GM12878 (cell line): ENCODE results near the gene MED4. TPM values are rescaled to one million over a fixed set of nuclear protein-coding genes. Genes with fewer than 3 reads are reported as not detected.

ENCODE experiments used
- ATAC-seq: fragments of 200-7000 bp; cut with Tn5 transposase; 3 replicates; pipeline ENCODE4 v1.9.1; 2020; ENCODE audit warnings: mild to moderate bottlenecking, moderate library complexity
- BruUV-seq: library from RNA; stranded (reverse); fragments of 400-500 nt; replicated peaks from 2 replicates; lab custom pipeline; 2021; lab: Mats Ljungman, UMichigan
- CTCF ChIA-PET: fragments of 300-600 bp; sonication (Branson Sonifier 250); formaldehyde crosslinking; extraction: SDS; loops from one replicate; lab custom pipeline; 2021; ENCODE audit warnings: inconsistent platforms; lab: Yijun Ruan, JAX
- POLR2A ChIA-PET: fragments of 350-600 bp; formaldehyde crosslinking; extraction: SDS; loops from one replicate; lab custom pipeline; 2021; ENCODE audit warnings: inconsistent platforms; lab: Charles Lee
- RAD21 ChIA-PET: fragments of 300-600 bp; sonication (Branson Sonifier 250); formaldehyde crosslinking; loops from one replicate; lab custom pipeline; 2023; ENCODE audit warnings: antibody characterized with exemption; ENCODE audit not compliant: unreplicated experiment; lab: Charles Lee
- SMC1A ChIA-PET: fragments of 300-600 bp; sonication (Branson Sonifier 250); formaldehyde crosslinking; loops from one replicate; lab custom pipeline; 2023; ENCODE audit not compliant: unreplicated experiment, uncharacterized antibody; lab: Charles Lee
- DNase-seq: peaks from one replicate; pipeline ENCODE4 v3.0.0-alpha.2; 2011; ENCODE audit warnings: low read depth, low spot score
- FAIRE-seq: peaks from 3 replicates; lab custom pipeline; 2011; peaks lifted over from hg19 to GRCh38; lab: Jason Lieb, UNC
- H2AFZ ChIP-seq: 2 replicates; pipeline ENCODE4 v1.6.0; 2011; ENCODE audit warnings: low read depth, low read length, control low read depth; ENCODE audit not compliant: control insufficient read depth
- H3K27ac ChIP-seq: 2 replicates; pipeline ENCODE4 v1.5.1; 2011; ENCODE audit warnings: control low read depth; ENCODE audit not compliant: control insufficient read depth, insufficient read depth
- H3K27me3 ChIP-seq, 2 experiments: replicated peaks in 1 of 2; 2 replicates each; pipeline versions ENCODE4 v1.6.0 to v1.6.1; 2011; ENCODE audit warnings: low read length in 1 of 2; ENCODE audit not compliant: control insufficient read depth in 2 of 2, insufficient read depth in 2 of 2
- H3K36me3 ChIP-seq, 2 experiments: 2 replicates each; pipeline ENCODE4 v1.5.1; 2011; ENCODE audit warnings: low read length in 1 of 2; ENCODE audit not compliant: control insufficient read depth in 2 of 2, insufficient read depth in 2 of 2
- H3K4me1 ChIP-seq: 2 replicates; pipeline ENCODE4 v1.6.1; 2011; ENCODE audit warnings: mild to moderate bottlenecking, low read length, moderate library complexity, mixed read lengths; ENCODE audit not compliant: control insufficient read depth, insufficient read depth
- H3K4me2 ChIP-seq: 2 replicates; pipeline ENCODE4 v1.6.0; 2011; ENCODE audit warnings: control low read depth; ENCODE audit not compliant: control insufficient read depth, insufficient read depth
- H3K4me3 ChIP-seq: fragments of 200-600 bp; sonication (generic); 2 replicates; pipeline ENCODE4 v1.5.1; 2016
- H3K79me2 ChIP-seq: 2 replicates; pipeline ENCODE4 v1.6.0; 2011; ENCODE audit warnings: low read length; ENCODE audit not compliant: control insufficient read depth, insufficient read depth
- H3K9ac ChIP-seq: 2 replicates; pipeline ENCODE4 v1.8.0; 2011; ENCODE audit warnings: low read length, control low read depth, mixed read lengths; ENCODE audit not compliant: control insufficient read depth, insufficient read depth
- H3K9me3 ChIP-seq: replicated peaks from 3 replicates; pipeline ENCODE4 v1.5.1; 2011; ENCODE audit warnings: mild to moderate bottlenecking, low read length; ENCODE audit not compliant: control insufficient read depth, insufficient read depth
- H4K20me1 ChIP-seq: 2 replicates; pipeline ENCODE4 v1.6.0; 2011; ENCODE audit not compliant: control insufficient read depth, insufficient read depth
- ASH2L ChIP-seq: fragments of 300-600, 200-600 bp; sonication (generic); IDR thresholded peaks from 2 replicates; pipeline ENCODE4 v1.6.1; 2017; ENCODE audit warnings: low read depth, mild to moderate bottlenecking, borderline replicate concordance
- HDAC2 ChIP-seq: fragments of 200-600 bp; sonication (generic); IDR thresholded peaks from 2 replicates; pipeline ENCODE4 v1.6.1; 2017
- MXI1 ChIP-seq: fragments of 150-350 bp; IDR thresholded peaks from 2 replicates; pipeline ENCODE4 v1.6.1; 2011; ENCODE audit warnings: low read depth, mild to moderate bottlenecking, inconsistent platforms, low read length, improper control_type of control experiment
- NFYB ChIP-seq: IDR thresholded peaks from 2 replicates; pipeline ENCODE4 v1.6.1; 2011; ENCODE audit warnings: low read depth, mild to moderate bottlenecking, low read length, improper control_type of control experiment, moderate library complexity; ENCODE audit not compliant: insufficient read depth
- WRNIP1 ChIP-seq: IDR thresholded peaks from 2 replicates; pipeline ENCODE4 v1.6.1; 2011; ENCODE audit warnings: low read depth, low read length, improper control_type of control experiment, borderline replicate concordance
- WGBS: methylation state at CpG from one replicate; pipeline ENCODE4 v1.1.6; 2016; ENCODE audit warnings: low lambda C conversion rate; ENCODE audit not compliant: insufficient replicate concordance, insufficient coverage; ENCODE audit errors: missing lambda C conversion rate; 5-methylcytosine and 5-hydroxymethylcytosine counted together
- in situ Hi-C: fragments of 300-500 bp; cut with MboI; formaldehyde crosslinking; loops from 9 replicates; pipeline ENCODE4 v1.14.3; 2018; ENCODE audit warnings: mixed read lengths
- intact Hi-C: fragments of 100-400 bp; cut with micrococcal nuclease; formaldehyde crosslinking; loops from one replicate; pipeline ENCODE4 v1.14.2; 2022; ENCODE audit not compliant: unreplicated experiment
- polyA plus RNA-seq, 11 experiments: library from polyadenylated mRNA; depleted of rRNA in 4 of 11; unstranded in 6 of 11; stranded (reverse) in 5 of 11; fragments of >200 nt; fragmentation: Nextera tagmentation in 4 of 11; fragmentation: Illumina TruSeq in 1 of 11; extraction: Ambion mirVana in 4 of 11; extraction: Trizol in 1 of 11; gene quantifications; 1 replicate in 1 of 11; 2 replicates in 10 of 11; pipeline versions ENCODE4 v1.2.1 to v1.2.3, GENCODE V29; 2011 to 2016; ENCODE audit warnings: inconsistent platforms in 2 of 11, missing spikeins in 2 of 11, low read depth in 1 of 11
- total RNA-seq, 4 experiments: library from RNA; depleted of rRNA in 3 of 4; stranded (reverse); fragments of >200 nt in 3 of 4; fragmentation: Illumina TruSeq in 1 of 4; extraction: Trizol in 1 of 4; gene quantifications; 2 replicates each; pipeline versions ENCODE4 v1.2.1 to v1.2.3, GENCODE V29; 2013 to 2021
- TF ChIP-seq, protein P1 (sequence below): fragments of 450-650 bp; formaldehyde crosslinking; IDR thresholded peaks from 2 replicates; pipeline ENCODE4 v1.5.0; 2022; ENCODE audit warnings: mild to moderate bottlenecking, missing genetic modification characterization

Gene MED4
- total and polyA plus RNA-seq, 10 of the 15 experiments (the other 5 are each of a cell fraction or from before 2014, with no cell fraction given), result 31.5 to 117 (median 87.4) TPM

- H3K36me3 ChIP-seq, result no peaks in the 10 kb centered on the region
- H3K27ac ChIP-seq, result no peak overlapping the region
- TF ChIP-seq WRNIP1 (no peak), MXI1 (no peak), NFYB (no peak), ASH2L (no peak), HDAC2 (no peak)
- TF ChIP-seq, protein P1, sequence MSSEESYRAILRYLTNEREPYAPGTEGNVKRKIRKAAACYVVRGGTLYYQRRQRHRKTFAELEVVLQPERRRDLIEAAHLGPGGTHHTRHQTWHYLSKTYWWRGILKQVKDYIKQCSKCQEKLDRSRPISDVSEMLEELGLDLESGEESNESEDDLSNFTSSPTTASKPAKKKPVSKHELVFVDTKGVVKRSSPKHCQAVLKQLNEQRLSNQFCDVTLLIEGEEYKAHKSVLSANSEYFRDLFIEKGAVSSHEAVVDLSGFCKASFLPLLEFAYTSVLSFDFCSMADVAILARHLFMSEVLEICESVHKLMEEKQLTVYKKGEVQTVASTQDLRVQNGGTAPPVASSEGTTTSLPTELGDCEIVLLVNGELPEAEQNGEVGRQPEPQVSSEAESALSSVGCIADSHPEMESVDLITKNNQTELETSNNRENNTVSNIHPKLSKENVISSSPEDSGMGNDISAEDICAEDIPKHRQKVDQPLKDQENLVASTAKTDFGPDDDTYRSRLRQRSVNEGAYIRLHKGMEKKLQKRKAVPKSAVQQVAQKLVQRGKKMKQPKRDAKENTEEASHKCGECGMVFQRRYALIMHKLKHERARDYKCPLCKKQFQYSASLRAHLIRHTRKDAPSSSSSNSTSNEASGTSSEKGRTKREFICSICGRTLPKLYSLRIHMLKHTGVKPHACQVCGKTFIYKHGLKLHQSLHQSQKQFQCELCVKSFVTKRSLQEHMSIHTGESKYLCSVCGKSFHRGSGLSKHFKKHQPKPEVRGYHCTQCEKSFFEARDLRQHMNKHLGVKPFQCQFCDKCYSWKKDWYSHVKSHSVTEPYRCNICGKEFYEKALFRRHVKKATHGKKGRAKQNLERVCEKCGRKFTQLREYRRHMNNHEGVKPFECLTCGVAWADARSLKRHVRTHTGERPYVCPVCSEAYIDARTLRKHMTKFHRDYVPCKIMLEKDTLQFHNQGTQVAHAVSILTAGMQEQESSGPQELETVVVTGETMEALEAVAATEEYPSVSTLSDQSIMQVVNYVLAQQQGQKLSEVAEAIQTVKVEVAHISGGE, result no peak
- H3K79me2 ChIP-seq, result no peaks in the 10 kb centered on the region
- H3K9me3 ChIP-seq, result no peaks in the 10 kb centered on the region; the same call in 2 of the 3 replicates
- no peak overlapping the region for H3K9ac ChIP-seq
- intact Hi-C loops (no loop called here), in situ Hi-C loops (no loop called here)
- ChIA-PET CTCF (no interaction called here), SMC1A (no interaction called here), RAD21 (no interaction called here), POLR2A (no interaction called here)
- H2AFZ ChIP-seq, result no peak overlapping the region
- no peak for ATAC-seq
- FAIRE-seq, result no peak
- no peaks in the 10 kb centered on the region for H3K27me3 ChIP-seq
- no peaks in the 10 kb centered on the region for H4K20me1 ChIP-seq
- 14% methylated on average over 3 of the region's 3 CpGs for WGBS
- no peak for DNase-seq
- no peak overlapping the region for H3K4me3 ChIP-seq
- no TSS peak for BruUV-seq
- H3K4me2 ChIP-seq, result no peak overlapping the region
- H3K4me1 ChIP-seq, result no peaks in the 10 kb centered on the region
Measured at GRCh38 chr13:48110132-48110868, 15.4 kb upstream of the MED4 start.
